DND-41 (cell line): ENCODE measurements around the gene ST3GAL6.

Experiments
- ATAC-seq: fragments of 200-7000 bp; cut with Tn5 transposase; 3 replicates; pipeline ENCODE4 v1.9.1; 2021; ENCODE audit warnings: low read depth; ENCODE audit not compliant: insufficient read depth
- DNase-seq: peaks from one replicate; pipeline ENCODE4 v3.0.0-alpha.2; 2020
- H2AFZ ChIP-seq: 2 replicates; pipeline ENCODE4 v1.6.0; 2012; ENCODE audit warnings: low read depth, low read length
- H3K27ac ChIP-seq: 2 replicates; pipeline ENCODE4 v1.5.1; 2012; ENCODE audit warnings: low read length, inconsistent platforms
- H3K27me3 ChIP-seq: fragments of 200-600 bp; sonication (generic); 2 replicates; pipeline ENCODE4 v1.6.0; 2012; ENCODE audit warnings: low read length, mild to moderate bottlenecking, inconsistent platforms; ENCODE audit not compliant: insufficient read depth, poor library complexity
- H3K36me3 ChIP-seq: 2 replicates; pipeline ENCODE4 v1.5.1; 2012; ENCODE audit warnings: low read length, inconsistent platforms; ENCODE audit not compliant: insufficient read depth
- H3K4me1 ChIP-seq: 2 replicates; pipeline ENCODE4 v1.5.1; 2012; ENCODE audit warnings: mild to moderate bottlenecking, low read length; ENCODE audit not compliant: insufficient read depth
- H3K4me2 ChIP-seq: 2 replicates; pipeline ENCODE4 v1.6.0; 2012; ENCODE audit warnings: mild to moderate bottlenecking, moderate library complexity, low read length, inconsistent platforms; ENCODE audit not compliant: insufficient read depth
- H3K4me3 ChIP-seq, 2 experiments: fragments of 200-600 bp in 1 of 2; shearing (Covaris generic) in 1 of 2; 2 replicates each; pipeline ENCODE4 v1.5.1; 2012 to 2016; ENCODE audit warnings: inconsistent platforms in 2 of 2, low read length in 2 of 2, mild to moderate bottlenecking in 2 of 2, low read depth in 1 of 2, moderate library complexity in 1 of 2
- H3K79me2 ChIP-seq: 2 replicates; pipeline ENCODE4 v1.6.0; 2012; ENCODE audit warnings: low read length, inconsistent platforms; ENCODE audit not compliant: insufficient read depth
- H3K9ac ChIP-seq: 2 replicates; pipeline ENCODE4 v1.6.0; 2012; ENCODE audit warnings: low read depth, mild to moderate bottlenecking, inconsistent platforms, low read length, moderate library complexity
- H3K9me3 ChIP-seq: 2 replicates; pipeline ENCODE4 v1.5.1; 2012; ENCODE audit warnings: low read length, moderate library complexity, mild to moderate bottlenecking, inconsistent platforms; ENCODE audit not compliant: insufficient read depth, severe bottlenecking
- H4K20me1 ChIP-seq: 2 replicates; pipeline ENCODE4 v1.6.0; 2012; ENCODE audit warnings: low read length; ENCODE audit not compliant: insufficient read depth
- CTCF ChIP-seq: IDR thresholded peaks from 2 replicates; pipeline ENCODE4 v1.5.1; 2012; ENCODE audit warnings: borderline replicate concordance, low read length, moderate library complexity, mild to moderate bottlenecking; ENCODE audit not compliant: poor library complexity, severe bottlenecking; ENCODE audit errors: extremely low read depth
- EZH2 ChIP-seq: IDR thresholded peaks from 3 replicates; pipeline ENCODE4 v1.6.1; 2012; ENCODE audit warnings: borderline replicate concordance, low read depth, mild to moderate bottlenecking, moderate library complexity, low read length, inconsistent platforms; ENCODE audit not compliant: severe bottlenecking

Gene ST3GAL6

GRCh38 chr3:98770261-98771039 is 7.3 kb downstream of the ST3GAL6 start:
- Histone ChIP-seq H3K36me3 (no peaks in the 10 kb centered on the region), H3K79me2 (no peaks in the 10 kb centered on the region), H3K27me3 (no peaks in the 10 kb centered on the region), H3K27ac (no peak overlapping the region), H3K4me2 (no peak overlapping the region), H4K20me1 (no peaks in the 10 kb centered on the region), H3K4me3 (no peak overlapping the region), H3K4me1 (no peaks in the 10 kb centered on the region), H3K9me3 (no peaks in the 10 kb centered on the region), H3K9ac (no peak overlapping the region), H2AFZ (no peak overlapping the region)
- DNase-seq = no peak
- TF ChIP-seq CTCF (no peak), EZH2 (no peak)
- no peak for ATAC-seq

GRCh38 chr3:98772022-98772421 is 8.9 kb downstream of the ST3GAL6 start:
- no peak for DNase-seq
- Histone ChIP-seq H3K9ac (no peak overlapping the region), H3K79me2 (no peaks in the 10 kb centered on the region), H3K36me3 (peaks cover 6% of the 10 kb centered on the region; the same call in 1 of the 2 replicates), H3K4me2 (no peak overlapping the region), H2AFZ (no peak overlapping the region), H3K27ac (no peak overlapping the region), H3K9me3 (no peaks in the 10 kb centered on the region), H3K27me3 (no peaks in the 10 kb centered on the region), H3K4me1 (no peaks in the 10 kb centered on the region), H4K20me1 (no peaks in the 10 kb centered on the region), H3K4me3 (no peak overlapping the region)
- TF ChIP-seq CTCF = no peak
- no peak for TF ChIP-seq EZH2
- no peak for ATAC-seq

GRCh38 chr3:98775459-98776139 is 12.5 kb downstream of the ST3GAL6 start:
- Histone ChIP-seq H3K27ac (no peak overlapping the region), H3K79me2 (no peaks in the 10 kb centered on the region), H3K9ac (no peak overlapping the region), H3K4me1 (no peaks in the 10 kb centered on the region), H3K36me3 (peaks cover 26% of the 10 kb centered on the region), H3K27me3 (no peaks in the 10 kb centered on the region), H3K4me3 (no peak overlapping the region), H4K20me1 (no peaks in the 10 kb centered on the region), H2AFZ (no peak overlapping the region), H3K9me3 (no peaks in the 10 kb centered on the region), H3K4me2 (no peak overlapping the region)
- ATAC-seq = no peak
- TF ChIP-seq CTCF (no peak), EZH2 (no peak)
- DNase-seq = no peak
